CD4-positive, alpha-beta T cell treated with Interleukin-15 for 4 hours (primary cell): ENCODE data around the gene NAT8L.

ENCODE experiments used
- DNase-seq: peaks from one replicate; pipeline ENCODE4 v3.0.0-alpha.2; 2020; ENCODE audit warnings: low spot score

The NAT8L gene

DNA sequence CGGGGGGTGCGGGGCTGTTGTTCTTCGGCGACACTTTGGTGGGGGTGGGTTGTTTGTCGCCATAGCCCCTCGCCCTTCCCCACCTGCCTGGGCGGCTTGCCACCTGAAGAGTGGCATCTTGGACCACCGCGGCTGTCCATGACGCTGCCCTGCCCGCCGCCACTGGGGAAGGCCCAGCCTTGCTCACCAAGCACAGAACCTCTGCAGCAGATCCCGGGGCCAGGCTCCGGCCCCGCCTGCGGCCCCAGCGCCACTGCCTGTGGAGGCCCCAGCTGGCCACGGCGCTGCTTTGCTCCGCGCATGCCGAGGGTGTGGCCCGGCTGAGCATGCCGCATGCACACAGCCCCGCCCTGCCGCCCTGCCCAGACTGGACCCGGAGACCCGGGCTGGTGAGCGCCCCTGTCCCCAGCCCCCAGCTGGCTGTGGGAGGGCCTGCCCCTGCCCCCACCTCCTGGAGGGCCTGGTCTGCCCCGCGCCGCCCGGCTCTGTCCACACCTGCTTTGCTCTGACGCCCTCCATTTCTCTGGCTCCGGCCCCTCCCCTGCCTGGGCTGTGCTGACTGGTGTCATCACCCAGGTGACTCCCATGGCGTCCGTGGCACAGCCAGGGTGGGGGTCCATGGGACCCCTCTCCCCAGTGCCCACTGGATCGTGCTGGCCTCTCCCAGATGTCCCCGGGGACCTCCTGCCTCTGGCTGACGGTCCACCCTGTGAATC, 5.3 kb downstream of the NAT8L start:
- no peak for DNase-seq

DNA sequence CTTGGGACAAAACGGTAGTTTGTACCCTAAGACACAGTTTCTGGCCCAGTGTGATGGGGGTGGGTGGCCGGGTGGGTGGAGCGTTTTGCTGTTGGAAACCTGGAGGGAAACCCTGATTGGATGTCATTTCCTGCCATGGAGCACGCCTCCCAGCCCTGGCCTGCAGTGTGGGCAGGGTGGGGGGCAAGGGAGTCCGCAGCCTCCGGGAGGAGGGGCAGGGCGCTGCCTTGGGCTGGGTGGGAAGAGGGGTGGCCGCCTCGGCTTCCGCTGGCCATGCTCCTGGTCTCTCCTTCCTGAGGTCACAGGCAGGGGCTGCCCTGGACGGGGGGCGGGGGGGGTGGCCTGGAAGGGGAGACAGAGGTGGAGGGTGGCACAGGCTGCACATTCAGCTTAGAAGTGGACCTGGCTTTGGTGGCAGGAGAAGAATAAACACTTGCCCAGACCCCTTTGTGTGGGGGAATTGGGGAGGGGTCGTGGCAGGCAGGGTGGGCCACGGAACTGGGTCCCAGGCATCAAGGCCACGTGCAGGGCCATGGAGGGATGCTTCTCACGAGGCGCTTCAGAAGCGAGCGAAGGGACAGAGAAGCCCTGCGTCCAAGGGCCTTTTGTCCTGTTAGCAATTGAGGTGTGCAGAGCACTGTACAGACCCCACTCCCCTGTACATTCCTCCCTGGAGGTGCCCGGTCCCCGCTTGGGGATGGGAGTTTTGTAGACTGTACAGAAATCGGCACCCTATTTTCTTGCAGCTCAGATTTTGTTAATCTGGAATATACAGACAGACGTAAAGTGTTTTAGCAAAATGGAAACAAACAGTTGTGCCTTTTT, 6.2 kb downstream of the NAT8L start:
- no peak for DNase-seq

DNA sequence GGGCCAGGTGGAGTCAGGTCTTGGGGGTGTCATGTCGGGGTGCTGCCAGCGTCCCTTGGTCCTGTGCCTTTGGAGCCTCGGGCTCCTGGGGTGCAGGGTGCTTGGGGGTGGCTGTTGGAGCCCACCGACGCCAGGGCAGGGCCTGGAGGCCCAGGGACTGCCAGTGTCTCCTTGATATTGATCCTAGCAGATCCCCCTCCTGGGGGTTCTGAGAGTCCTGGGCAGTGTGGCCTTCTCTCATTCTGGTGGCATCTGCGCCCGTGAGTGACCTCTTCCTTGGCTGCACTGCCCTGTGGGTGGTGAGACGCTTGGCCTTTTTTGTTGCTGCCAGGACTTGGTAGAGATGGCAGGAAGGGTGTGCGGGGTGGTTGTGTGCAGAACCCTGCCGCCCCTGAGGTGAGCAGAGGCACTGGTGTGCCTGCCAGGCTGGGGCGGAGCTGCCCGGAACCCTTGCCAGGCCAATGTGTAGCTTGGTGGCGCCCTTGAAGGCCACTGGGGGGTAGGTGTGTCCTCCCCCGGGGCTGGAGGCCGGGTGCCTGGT, 7.0 kb downstream of the NAT8L start:
- no peak for DNase-seq

- DNase-seq = no peak
Observed at GRCh38 chr4:2066571-2067445, 7.7 kb downstream of the NAT8L start.

GRCh38 chr4:2067446-2068197, 8.5 kb downstream of the NAT8L start:
- no peak for DNase-seq

GRCh38 chr4:2068198-2068470, 9.0 kb downstream of the NAT8L start:
- no peak for DNase-seq

- no peak for DNase-seq
Observed at GRCh38 chr4:2068566-2068965, 9.4 kb downstream of the NAT8L start.

DNA sequence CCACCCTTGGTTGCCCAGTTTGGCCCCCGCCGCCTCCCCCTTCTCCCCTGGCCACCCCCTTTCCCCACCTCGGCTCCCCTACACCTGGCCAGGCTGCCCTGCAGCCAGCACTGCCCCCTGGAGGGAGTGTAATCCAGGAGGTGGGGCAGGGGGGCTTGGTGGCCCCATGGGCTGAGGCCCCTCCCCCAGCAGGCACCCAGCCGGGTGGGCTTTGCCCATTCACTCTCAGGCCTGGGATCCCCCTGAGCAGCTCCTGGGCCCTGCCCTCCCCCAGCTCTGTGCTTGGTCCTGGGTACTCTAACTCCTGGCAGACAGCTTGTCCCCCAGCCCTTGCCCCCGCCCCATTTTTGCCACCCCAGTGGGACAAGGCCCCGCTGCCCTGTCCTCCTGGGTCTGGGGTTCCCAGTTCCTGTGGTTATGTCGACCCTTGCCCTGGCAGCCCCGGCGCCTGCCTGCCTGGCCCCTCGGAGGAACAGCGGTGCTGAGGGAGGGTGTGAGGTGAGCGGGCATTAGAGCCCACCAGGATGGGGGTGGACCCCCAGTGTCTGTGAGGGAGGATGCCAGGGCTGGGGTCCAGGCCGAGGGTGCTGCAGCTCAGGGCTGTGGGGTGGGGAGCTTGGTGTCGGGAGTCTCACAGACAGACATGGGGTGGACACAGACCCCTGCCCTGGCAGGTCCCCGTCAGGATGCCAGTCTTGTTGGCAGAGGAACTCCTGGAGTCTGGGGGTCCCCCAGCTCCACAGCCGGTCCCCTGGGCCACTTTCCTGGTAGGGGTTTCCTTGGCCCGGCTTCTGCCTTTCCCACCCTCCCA, 10.2 kb downstream of the NAT8L start:
- DNase-seq = no peak

DNA sequence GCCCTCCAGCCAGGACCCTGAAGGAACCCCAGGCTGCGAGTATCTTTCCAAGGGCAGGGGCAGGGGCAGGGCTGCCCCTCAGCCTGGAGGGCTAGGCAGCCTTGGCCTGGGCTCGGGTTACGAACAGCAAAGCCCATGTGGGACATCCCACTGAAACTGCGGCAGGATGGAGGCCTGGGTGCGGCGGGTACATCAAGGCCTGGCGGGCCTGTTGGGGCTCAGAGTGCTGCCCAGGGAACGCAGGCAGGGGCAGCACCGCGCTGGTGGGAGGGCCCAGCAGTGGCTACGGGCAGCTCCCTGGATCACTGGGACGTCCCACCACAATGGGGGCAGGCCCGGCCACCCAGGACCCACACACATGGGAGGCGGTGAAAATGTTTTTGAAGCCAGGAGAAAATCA, 10.9 kb downstream of the NAT8L start:
- DNase-seq = no peak

- DNase-seq = no peak
Observed at GRCh38 chr4:2070421-2071251, 11.5 kb downstream of the NAT8L start.

DNA sequence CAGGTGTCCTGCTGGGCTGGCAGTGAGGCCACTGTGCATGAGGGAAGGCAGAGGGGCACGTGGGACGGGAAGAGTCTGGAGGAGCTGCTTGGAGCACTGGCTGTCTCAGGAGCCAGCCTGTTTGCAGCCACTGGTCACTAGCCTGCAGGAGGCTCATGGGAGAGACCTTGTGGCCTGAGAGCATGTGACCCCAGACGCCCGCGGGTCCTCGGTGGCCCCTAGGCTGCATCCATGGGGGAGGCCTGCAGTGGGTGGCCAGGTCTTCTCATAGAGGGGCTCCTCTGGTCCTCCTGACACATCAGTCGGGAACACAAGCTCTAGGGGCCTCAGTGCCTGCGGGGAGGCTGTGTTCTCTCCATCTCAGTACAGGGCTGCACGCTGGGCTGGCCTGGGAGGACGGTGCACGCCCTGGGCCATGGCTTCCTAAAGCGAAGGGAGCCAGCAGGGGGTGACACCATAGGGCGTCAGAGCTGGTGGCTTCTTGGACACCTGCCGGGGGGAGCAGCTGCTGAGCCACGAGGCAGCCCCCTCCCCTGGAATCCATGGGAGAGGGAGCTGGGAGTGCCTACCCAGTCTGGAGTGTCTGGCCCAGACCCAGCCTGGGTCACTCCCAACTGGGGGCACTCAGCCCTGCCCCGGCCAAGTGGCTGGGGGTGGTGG, 12.3 kb downstream of the NAT8L start:
- DNase-seq = no peak

- DNase-seq = no peak
Observed at GRCh38 chr4:2071912-2072867, 13.1 kb downstream of the NAT8L start.

DNA sequence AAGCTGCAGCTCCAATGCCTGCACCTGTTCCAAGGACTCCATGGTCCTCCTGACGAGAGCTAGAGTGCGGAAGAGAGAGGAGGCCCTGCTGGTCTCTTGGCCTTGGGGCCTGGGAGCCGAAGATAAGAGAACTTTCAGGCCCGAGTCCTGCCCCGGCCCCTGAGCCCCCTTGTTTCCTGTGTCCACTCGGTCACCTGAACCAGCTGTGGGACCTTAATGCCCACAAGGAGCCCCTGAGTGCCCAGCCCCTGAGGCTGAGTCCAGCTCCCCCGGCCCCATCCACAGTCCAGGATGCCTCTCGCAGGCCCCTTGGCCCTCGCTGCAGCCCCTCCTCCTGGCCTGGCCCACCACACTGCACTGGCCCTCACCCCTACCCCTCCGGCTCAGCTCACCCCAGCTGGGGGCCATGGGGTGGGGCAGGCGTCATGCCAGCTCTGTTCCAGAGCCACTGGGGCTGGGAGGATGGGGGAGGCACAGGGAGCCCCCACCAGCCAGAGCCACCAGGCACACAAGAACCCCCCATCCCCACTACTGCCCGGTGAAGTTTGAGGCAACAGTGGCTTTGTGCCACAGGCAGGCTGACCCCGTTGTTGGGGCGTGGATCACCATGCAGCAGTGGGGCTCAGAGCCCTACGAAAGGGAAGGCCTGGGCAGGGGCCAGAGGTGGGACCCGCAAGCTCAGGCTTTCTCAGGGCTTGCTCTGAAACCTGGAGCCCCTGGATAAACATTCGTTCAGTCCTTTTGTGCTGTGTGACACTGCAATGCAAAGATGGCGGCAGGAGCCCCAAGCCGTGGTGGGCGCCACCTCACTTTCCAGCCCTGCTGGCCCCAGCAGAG, 14.1 kb downstream of the NAT8L start:
- DNase-seq = no peak

DNA sequence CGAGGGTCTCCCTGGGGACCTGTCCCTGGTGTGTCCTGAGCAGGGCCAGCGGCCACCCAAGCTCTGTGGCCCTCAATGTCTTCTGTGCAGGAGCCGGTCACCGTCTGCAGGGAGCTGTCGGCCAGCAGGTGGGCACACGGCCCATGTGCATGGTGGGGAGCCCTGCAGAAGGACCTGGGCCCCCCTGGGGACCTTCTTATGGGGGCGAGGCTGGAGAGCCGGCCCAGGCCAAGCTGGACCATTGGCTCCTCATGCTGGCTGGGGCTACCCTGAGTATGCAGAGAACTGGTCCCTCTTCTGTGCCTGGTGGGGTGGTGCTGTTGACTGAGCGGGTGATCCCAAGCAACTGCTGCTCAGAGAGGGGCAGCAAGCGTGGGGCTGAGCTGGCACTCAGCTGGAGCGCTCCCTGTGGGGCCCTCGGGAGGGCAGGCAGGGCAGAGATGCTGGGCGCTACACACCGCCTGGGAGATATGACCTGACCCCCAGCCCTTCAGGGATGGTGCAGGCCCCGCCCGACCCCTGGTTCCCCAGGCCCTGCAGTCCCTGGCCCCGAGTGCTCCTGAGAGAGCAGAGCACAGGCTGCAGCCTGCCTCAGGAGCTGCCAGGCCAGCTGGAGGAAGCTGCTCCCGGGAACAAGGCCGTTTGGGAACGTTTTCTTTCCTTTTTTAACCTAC, 14.8 kb downstream of the NAT8L start:
- no peak for DNase-seq

GRCh38 chr4:2074588-2074987, 15.5 kb downstream of the NAT8L start:
- DNase-seq = no peak

DNA sequence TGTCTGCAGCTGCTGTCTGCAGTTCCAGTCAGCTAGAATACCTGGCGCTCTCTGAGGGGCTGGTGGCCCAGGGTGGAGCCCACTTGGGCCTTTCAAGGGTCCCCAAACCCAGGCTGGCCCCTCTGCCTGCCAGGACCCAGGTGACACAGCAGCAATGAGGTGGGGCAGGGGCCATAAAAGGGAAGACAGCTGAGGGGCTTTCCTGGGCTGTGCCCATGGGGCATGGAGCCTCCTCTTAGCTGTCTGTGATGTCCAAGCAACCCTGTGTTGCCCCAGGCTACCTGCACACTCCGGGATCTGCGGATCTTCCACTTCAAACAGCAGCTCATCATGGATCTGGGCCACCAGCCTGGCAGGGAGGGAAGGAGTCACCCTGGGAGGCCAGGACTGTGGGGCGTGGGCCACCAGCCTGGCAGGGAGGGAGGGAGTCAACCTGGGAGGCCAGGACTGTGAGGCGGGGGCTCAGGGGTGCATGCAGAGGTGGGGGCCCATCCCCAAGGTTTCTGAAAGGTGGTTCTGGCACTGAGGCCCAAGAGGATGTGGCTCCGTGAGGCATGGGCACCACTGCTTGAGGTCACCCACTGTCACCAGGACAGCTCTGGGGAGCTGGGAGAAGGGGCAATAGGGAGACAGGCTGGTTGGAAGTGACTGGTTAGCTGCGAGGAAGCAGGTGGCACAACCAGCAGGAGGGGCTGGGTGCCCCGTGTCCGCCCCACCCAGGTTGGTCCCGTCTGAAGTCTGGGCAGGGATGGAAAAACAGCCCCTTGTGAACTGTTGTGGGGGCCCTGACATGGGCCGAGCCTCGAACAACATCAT, 16.3 kb downstream of the NAT8L start:
- no peak for DNase-seq
